GM10248 (cell line): ENCODE measurements around the gene PDE4D.

Experiments
- CTCF ChIA-PET: fragments of 300-600 bp; sonication (Branson Sonifier 250); formaldehyde crosslinking; extraction: SDS; loops from one replicate; lab custom pipeline; 2021; ENCODE audit warnings: antibody characterized with exemption; lab: Yijun Ruan, JAX
- POLR2A ChIA-PET: fragments of 350-650 bp; sonication (Branson Sonifier 250); formaldehyde crosslinking; extraction: SDS; loops from one replicate; lab custom pipeline; 2020; ENCODE audit warnings: antibody characterized with exemption; lab: Yijun Ruan, JAX
- DNase-seq: peaks from one replicate; pipeline ENCODE4 v3.0.0; 2012; ENCODE audit errors: extremely low spot score
- TF ChIP-seq, protein P1 (sequence below): IDR thresholded peaks from 2 replicates; pipeline ENCODE4 v1.5.1; 2012; ENCODE audit warnings: mild to moderate bottlenecking, low read depth; ENCODE audit errors: extremely low read depth, missing control alignments, control extremely low read depth

The PDE4D gene

DNA sequence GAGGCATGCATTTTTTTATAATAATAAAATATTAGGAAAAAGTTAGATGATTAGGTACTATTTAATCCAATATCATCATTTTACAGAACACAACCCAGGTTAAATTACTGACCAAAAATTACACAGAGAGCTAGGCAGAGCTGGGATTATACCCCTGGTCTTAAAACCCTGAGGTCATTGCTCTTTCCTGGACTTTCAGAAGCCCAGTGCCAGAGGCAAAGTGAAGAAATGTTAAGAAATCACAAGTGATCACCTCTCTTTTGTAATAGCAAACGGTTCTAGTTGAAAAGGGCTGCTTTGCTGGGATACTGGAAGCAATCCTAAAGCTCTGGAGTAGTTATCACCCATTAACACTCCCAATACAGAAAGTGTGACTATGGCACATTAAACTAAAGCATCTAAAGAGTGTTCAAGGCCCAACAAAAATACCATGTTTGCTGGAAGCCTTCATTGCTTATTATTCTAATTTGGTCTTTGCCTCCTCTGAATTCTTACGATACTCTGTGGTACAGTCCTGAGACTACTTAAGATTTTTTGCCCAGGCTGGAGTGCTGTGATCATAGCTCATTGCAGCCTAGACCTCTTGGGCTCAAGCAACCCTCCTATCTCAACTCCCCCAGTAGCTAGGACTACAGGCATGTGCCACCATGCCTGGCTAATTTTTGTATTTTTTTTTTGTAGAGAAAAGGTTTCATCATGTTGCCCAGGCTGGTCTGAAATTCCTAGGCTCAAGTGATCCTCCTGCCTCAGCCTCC, 734.7 kb downstream of the PDE4D start:
- POLR2A ChIA-PET, result no interaction called here
- DNase-seq, result no peak
- TF ChIP-seq, protein P1, sequence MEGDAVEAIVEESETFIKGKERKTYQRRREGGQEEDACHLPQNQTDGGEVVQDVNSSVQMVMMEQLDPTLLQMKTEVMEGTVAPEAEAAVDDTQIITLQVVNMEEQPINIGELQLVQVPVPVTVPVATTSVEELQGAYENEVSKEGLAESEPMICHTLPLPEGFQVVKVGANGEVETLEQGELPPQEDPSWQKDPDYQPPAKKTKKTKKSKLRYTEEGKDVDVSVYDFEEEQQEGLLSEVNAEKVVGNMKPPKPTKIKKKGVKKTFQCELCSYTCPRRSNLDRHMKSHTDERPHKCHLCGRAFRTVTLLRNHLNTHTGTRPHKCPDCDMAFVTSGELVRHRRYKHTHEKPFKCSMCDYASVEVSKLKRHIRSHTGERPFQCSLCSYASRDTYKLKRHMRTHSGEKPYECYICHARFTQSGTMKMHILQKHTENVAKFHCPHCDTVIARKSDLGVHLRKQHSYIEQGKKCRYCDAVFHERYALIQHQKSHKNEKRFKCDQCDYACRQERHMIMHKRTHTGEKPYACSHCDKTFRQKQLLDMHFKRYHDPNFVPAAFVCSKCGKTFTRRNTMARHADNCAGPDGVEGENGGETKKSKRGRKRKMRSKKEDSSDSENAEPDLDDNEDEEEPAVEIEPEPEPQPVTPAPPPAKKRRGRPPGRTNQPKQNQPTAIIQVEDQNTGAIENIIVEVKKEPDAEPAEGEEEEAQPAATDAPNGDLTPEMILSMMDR, result no peak
- CTCF ChIA-PET, result interaction anchor here (1.2 to 2.8 kb wide), 5 partner anchors 10 to 29 kb away, joined by 3 to 7 read pairs (median 3); no protein-coding TSS in a partner anchor

DNA sequence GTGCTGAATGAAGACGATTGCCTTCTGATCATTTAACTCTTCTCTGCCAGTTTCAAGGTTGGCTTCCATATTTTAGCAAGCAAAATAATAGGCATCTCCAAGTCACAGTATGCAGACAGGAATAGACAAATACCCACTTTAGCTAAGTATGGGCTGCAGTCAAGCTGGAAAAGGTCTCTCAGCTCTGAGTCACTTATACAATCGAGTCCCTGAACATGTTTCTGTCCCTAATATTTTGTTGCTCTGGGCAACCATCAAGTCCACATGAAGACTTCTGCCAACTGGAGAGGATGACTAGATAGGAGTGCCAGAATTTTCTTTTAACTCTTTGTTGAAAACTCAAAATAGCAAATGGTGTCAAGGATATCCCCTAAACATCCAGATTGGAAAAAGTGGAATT, 735.4 kb downstream of the PDE4D start:
- TF ChIP-seq, protein P1, result no peak
- ChIA-PET CTCF (interaction anchor here (0.8 to 1.8 kb wide), 3 partner anchors 16 to 272 kb away, joined by 3 to 4 read pairs (median 4); no protein-coding TSS in a partner anchor), POLR2A (no interaction called here)
- no peak for DNase-seq

DNA sequence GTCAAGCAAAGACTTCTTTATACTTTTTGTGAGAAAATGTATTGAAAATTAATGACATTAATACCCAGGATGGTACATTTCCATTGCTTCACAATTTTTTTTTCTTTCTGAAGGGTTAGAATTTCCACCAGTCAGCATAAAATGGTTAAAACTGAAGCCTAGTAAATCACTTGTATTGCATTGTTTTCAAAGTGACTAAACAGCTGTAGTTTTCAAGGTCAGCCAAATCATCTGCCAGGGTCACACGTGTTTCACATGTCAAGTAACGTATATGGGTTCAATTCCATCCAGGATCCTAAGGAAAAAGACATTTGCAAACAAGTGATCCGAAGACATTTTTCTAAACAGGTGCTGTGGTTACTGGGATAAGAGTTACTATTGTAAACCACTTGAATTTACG, 736.5 kb downstream of the PDE4D start:
- TF ChIP-seq, protein P1, result no peak
- CTCF ChIA-PET, result interaction anchor here (1.0 to 2.7 kb wide), 5 partner anchors 9 to 271 kb away, joined by 3 to 8 read pairs (median 4); no protein-coding TSS in a partner anchor
- POLR2A ChIA-PET, result no interaction called here

DNA sequence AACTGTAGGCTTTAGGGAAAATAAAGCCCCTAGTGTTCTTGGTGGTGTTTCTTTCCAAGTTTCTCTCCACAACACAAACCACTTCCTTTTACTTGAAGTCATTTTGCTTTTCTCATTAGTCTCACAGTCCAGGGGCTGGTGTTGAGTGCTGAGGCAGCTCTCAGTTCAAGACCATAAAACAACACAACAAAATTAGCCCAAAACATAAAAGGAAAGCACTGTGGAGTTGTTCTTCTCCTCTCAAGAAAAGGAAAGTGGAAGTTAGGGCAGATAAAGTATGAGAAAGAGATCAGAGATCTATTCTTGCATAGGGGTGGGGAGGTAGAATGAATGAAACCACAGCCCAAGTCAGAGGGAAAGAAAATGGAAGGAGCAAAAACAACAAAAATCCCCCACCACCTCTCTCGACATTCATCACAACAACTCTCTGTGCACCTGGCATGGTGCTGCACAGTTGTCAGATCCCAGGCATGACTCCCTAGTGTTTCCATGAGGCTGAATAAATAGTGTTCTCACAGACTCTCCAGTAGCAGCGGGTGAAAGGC, 740.8 kb downstream of the PDE4D start:
- ChIA-PET CTCF (no interaction called here), POLR2A (no interaction called here)
- no peak for DNase-seq
- TF ChIP-seq, protein P1, result no peak

More for the DNA sequence above, 736.5 kb downstream of the PDE4D start:
- DNase-seq, result no peak

DNA sequence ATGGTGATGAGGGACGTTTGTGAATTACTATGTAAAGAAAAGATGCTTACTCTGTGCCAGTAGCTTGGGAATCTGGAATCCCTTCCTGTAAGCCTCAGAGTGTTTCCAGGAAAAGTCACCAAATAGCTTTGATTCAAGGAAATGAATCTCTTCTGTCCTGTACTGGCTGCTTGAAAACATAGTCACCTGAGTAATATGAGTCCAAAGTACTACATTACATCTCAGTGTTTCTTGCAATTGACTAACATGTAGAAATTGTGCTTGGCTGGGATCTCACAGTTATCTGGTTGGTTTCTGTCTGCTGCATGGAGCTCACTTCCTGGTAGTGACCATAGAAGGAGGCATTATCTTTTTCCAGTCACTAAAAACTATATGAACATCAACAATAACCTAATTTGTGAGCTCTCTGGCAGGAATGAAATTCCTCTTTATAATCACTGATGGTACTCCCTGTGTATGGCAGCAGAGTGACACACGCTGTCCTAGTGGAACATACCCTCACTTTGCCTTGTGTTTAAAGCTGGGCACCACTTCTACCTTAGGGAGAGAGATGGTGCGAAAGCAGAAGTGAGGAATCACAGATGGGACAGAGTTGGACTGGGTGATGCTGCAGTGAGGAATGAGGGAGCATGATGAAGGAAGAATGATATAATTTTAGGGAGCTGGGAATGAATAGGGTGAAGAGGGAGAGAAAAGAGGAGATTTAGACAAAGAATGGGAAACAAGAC, 742.2 kb downstream of the PDE4D start:
- CTCF ChIA-PET, result interaction anchor here (1.0 to 1.6 kb wide), 8 partner anchors 16 to 116 kb away, joined by 3 to 5 read pairs (median 4); no protein-coding TSS in a partner anchor
- TF ChIP-seq, protein P1, result no peak
- DNase-seq, result no peak
- POLR2A ChIA-PET, result no interaction called here

DNA sequence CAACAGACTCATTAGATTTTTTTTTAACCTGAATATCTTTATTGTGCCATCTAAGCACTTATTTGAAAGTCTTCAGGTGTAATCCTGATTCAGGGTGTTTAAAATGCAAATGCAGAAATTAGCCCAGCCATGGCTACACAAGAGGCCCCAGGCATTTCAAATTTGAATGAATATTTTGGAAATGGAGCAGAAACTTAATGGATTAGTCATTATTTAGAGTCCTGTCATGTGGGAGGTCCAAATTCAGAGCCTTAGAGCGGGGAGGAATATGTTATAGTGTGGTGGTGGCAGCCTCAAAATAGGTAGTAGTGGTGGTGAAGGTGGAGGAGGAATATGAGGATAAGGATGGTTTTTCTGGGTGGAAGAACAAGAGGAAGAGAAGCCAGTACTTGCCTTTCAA, 743.7 kb downstream of the PDE4D start:
- TF ChIP-seq, protein P1, result no peak
- no peak for DNase-seq
- POLR2A ChIA-PET, result no interaction called here
- CTCF ChIA-PET, result no interaction called here
